IMR-90 (cell line): ENCODE results near the gene ABTB2. TPM values are rescaled to one million over a fixed set of nuclear protein-coding genes. Genes with fewer than 3 reads are reported as not detected.

Experiments used
- ATAC-seq: fragments of 200-7000 bp; cut with Tn5 transposase; 2 replicates; pipeline ENCODE4 v1.9.1; 2020; ENCODE audit warnings: low read depth, mild to moderate bottlenecking, moderate library complexity
- BruUV-seq: library from RNA; stranded (reverse); fragments of 400-500 nt; replicated peaks from 2 replicates; lab custom pipeline; 2021; lab: Mats Ljungman, UMichigan
- CTCF ChIA-PET: fragments of 300-600 bp; formaldehyde crosslinking; extraction: SDS; loops from one replicate; lab custom pipeline; 2021; ENCODE audit warnings: antibody characterized with exemption; lab: Yijun Ruan, JAX
- POLR2A ChIA-PET: fragments of 300-600 bp; sonication (Branson Sonifier 250); formaldehyde crosslinking; loops from one replicate; lab custom pipeline; 2022; ENCODE audit warnings: antibody characterized with exemption; ENCODE audit not compliant: unreplicated experiment; lab: Charles Lee
- DNase-seq: peaks from one replicate; pipeline ENCODE4 v3.0.0; 2013
- H2AFZ ChIP-seq: replicated peaks from 2 replicates; pipeline ENCODE3; 2013; ENCODE audit warnings: low read length, mild to moderate bottlenecking; ENCODE audit not compliant: poor library complexity
- H2AK5ac ChIP-seq: 2 replicates; pipeline ENCODE4 v1.6.1; 2013; ENCODE audit warnings: low read depth, low read length, inconsistent platforms
- H2AK9ac ChIP-seq: replicated peaks from 2 replicates; pipeline ENCODE3; 2013; ENCODE audit warnings: mild to moderate bottlenecking, low read depth, low read length, moderate library complexity; ENCODE audit not compliant: poor library complexity
- H2BK120ac ChIP-seq: 2 replicates; pipeline ENCODE4 v1.6.1; 2013; ENCODE audit warnings: low read depth, low read length, inconsistent platforms
- H2BK15ac ChIP-seq: 3 replicates; pipeline ENCODE4 v1.6.1; 2013; ENCODE audit warnings: low read depth, low read length, inconsistent platforms
- H2BK20ac ChIP-seq: 2 replicates; pipeline ENCODE4 v1.6.1; 2013; ENCODE audit warnings: low read depth, mild to moderate bottlenecking, inconsistent platforms, low read length, moderate library complexity
- H2BK5ac ChIP-seq: 2 replicates; pipeline ENCODE4 v1.6.1; 2013; ENCODE audit warnings: mild to moderate bottlenecking, low read depth, low read length, inconsistent platforms; ENCODE audit not compliant: poor library complexity, severe bottlenecking
- H3K14ac ChIP-seq: replicated peaks from 2 replicates; pipeline ENCODE4 v1.6.1; 2013; ENCODE audit warnings: low read depth, low read length, inconsistent platforms
- H3K18ac ChIP-seq: 2 replicates; pipeline ENCODE4 v1.6.1; 2013; ENCODE audit warnings: low read depth, low read length, control low read depth
- H3K23ac ChIP-seq: 2 replicates; pipeline ENCODE4 v1.6.1; 2013; ENCODE audit warnings: low read depth, low read length, inconsistent platforms
- H3K27ac ChIP-seq: 2 replicates; pipeline ENCODE4 v1.5.1; 2013; ENCODE audit warnings: mild to moderate bottlenecking, control low read depth, low read length; ENCODE audit not compliant: insufficient read depth
- H3K27me3 ChIP-seq: 2 replicates; pipeline ENCODE4 v1.6.1; 2013; ENCODE audit warnings: low read length; ENCODE audit not compliant: control insufficient read depth, insufficient read depth
- H3K36me3 ChIP-seq: 2 replicates; pipeline ENCODE4 v1.6.1; 2013; ENCODE audit warnings: low read length, mixed read lengths; ENCODE audit not compliant: control insufficient read depth, insufficient read depth
- H3K4ac ChIP-seq: 2 replicates; pipeline ENCODE4 v1.6.1; 2013; ENCODE audit warnings: low read depth, low read length, inconsistent platforms
- H3K4me1 ChIP-seq: 2 replicates; pipeline ENCODE4 v1.6.1; 2013; ENCODE audit warnings: low read length, mixed read lengths; ENCODE audit not compliant: control insufficient read depth, insufficient read depth
- H3K4me2 ChIP-seq: 2 replicates; pipeline ENCODE4 v1.6.1; 2013; ENCODE audit warnings: low read depth, mild to moderate bottlenecking, control low read depth, low read length, moderate library complexity
- H3K4me3 ChIP-seq: 2 replicates; pipeline ENCODE4 v1.5.1; 2013; ENCODE audit warnings: low read depth, mild to moderate bottlenecking, control low read depth, low read length, moderate library complexity; ENCODE audit not compliant: insufficient read depth
- H3K56ac ChIP-seq: 2 replicates; pipeline ENCODE4 v1.6.1; 2013; ENCODE audit warnings: low read length, inconsistent platforms; ENCODE audit not compliant: insufficient read depth; ENCODE audit errors: extremely low read depth
- H3K79me1 ChIP-seq, 2 experiments: 2 replicates each; pipeline ENCODE4 v1.6.1; 2013; ENCODE audit warnings: low read length in 2 of 2, inconsistent platforms in 1 of 2, low read depth in 1 of 2
- H3K9ac ChIP-seq: 2 replicates; pipeline ENCODE4 v1.6.1; 2013; ENCODE audit warnings: low read depth, low read length, control low read depth
- H3K9me1 ChIP-seq: 2 replicates; pipeline ENCODE4 v1.6.1; 2013; ENCODE audit warnings: low read length, inconsistent platforms; ENCODE audit not compliant: insufficient read depth
- H3K9me3 ChIP-seq: 2 replicates; pipeline ENCODE4 v1.6.1; 2013; ENCODE audit warnings: low read length; ENCODE audit not compliant: control insufficient read depth, insufficient read depth
- H4K20me1 ChIP-seq: 2 replicates; pipeline ENCODE4 v1.6.1; 2013; ENCODE audit warnings: low read length, inconsistent platforms; ENCODE audit not compliant: insufficient read depth
- H4K5ac ChIP-seq: 2 replicates; pipeline ENCODE4 v1.6.1; 2013; ENCODE audit warnings: mild to moderate bottlenecking, low read depth, low read length, control low read depth
- H4K8ac ChIP-seq, 2 experiments: 2 replicates each; pipeline ENCODE4 v1.6.1; 2013; ENCODE audit warnings: low read depth in 2 of 2, low read length in 2 of 2, control low read depth in 1 of 2, inconsistent platforms in 1 of 2
- H4K91ac ChIP-seq: 2 replicates; pipeline ENCODE4 v1.6.1; 2013; ENCODE audit warnings: low read depth, low read length, inconsistent platforms; ENCODE audit not compliant: insufficient read depth
- BHLHE40 ChIP-seq: fragments of 150-350 bp; IDR thresholded peaks from 2 replicates; pipeline ENCODE4 v1.6.1; 2016; ENCODE audit warnings: mild to moderate bottlenecking, low read depth, low read length
- CHD1 ChIP-seq: IDR thresholded peaks from 2 replicates; pipeline ENCODE4 v1.6.1; 2012; ENCODE audit warnings: low read depth, low read length, improper control_type of control experiment
- FOS ChIP-seq: fragments of 150-350 bp; IDR thresholded peaks from 2 replicates; pipeline ENCODE4 v1.6.1; 2016; ENCODE audit warnings: low read depth, low read length
- MAFK ChIP-seq: IDR thresholded peaks from 2 replicates; pipeline ENCODE4 v1.6.1; 2012; ENCODE audit warnings: low read depth, low read length, improper control_type of control experiment
- MAZ ChIP-seq: IDR thresholded peaks from 2 replicates; pipeline ENCODE4 v1.6.1; 2012; ENCODE audit warnings: low read depth, mild to moderate bottlenecking, low read length, improper control_type of control experiment, moderate library complexity, borderline replicate concordance
- MXI1 ChIP-seq: IDR thresholded peaks from 2 replicates; pipeline ENCODE4 v1.6.1; 2012; ENCODE audit warnings: low read depth, mild to moderate bottlenecking, low read length, moderate library complexity, borderline replicate concordance
- POLR2A ChIP-seq: IDR thresholded peaks from 2 replicates; pipeline ENCODE4 v1.6.1; 2012; ENCODE audit warnings: mild to moderate bottlenecking, low read depth, low read length
- RFX5 ChIP-seq: IDR thresholded peaks from 2 replicates; pipeline ENCODE4 v1.8.0; 2012; ENCODE audit warnings: low read depth, mild to moderate bottlenecking, low read length, moderate library complexity
- SMC3 ChIP-seq: fragments of 150-350 bp; IDR thresholded peaks from 2 replicates; pipeline ENCODE4 v1.6.1; 2016; ENCODE audit warnings: low read depth, mild to moderate bottlenecking, antibody characterized with exemption, low read length, moderate library complexity
- WGBS, 2 experiments: methylation state at CpG; one replicate each; pipeline versions ENCODE4 v1.1.5 to v1.1.7; 2013; ENCODE audit warnings: missing lambda C conversion rate in 2 of 2; ENCODE audit not compliant: insufficient read length in 1 of 2; ENCODE audit errors: extremely low coverage in 2 of 2; 5-methylcytosine and 5-hydroxymethylcytosine counted together
- dilution Hi-C: fragments of 300-500 bp; cut with HindIII; formaldehyde crosslinking; loops from one replicate; pipeline ENCODE4 v1.14.3; 2018; ENCODE audit warnings: low sequenced_read_pairs; ENCODE audit not compliant: unreplicated experiment
- in situ Hi-C: fragments of 300-500 bp; cut with MboI; formaldehyde crosslinking; loops from 3 replicates; pipeline ENCODE4 v1.14.3; 2019; ENCODE audit warnings: low sequenced_read_pairs, inconsistent platforms, mixed read lengths
- intact Hi-C: fragments of 100-400 bp; cut with micrococcal nuclease; formaldehyde crosslinking; loops from 2 replicates; pipeline ENCODE4 v1.10.0; 2022
- polyA plus RNA-seq, 3 experiments: library from polyadenylated mRNA; depleted of rRNA; stranded (reverse); fragments of >200 nt; gene quantifications; 2 replicates each; pipeline ENCODE4 v1.2.3, GENCODE V29; 2012; ENCODE audit warnings: low replicate concordance in 1 of 3
- total RNA-seq: library from RNA; depleted of rRNA; stranded (reverse); fragments of >200 nt; gene quantifications from 2 replicates; pipeline ENCODE4 v1.2.3, GENCODE V29; 2012
- TF ChIP-seq, protein P1 (sequence below): conservative IDR thresholded peaks from 2 replicates; pipeline ENCODE4 v1.5.1; 2012; ENCODE audit warnings: mild to moderate bottlenecking, low read depth, low read length, improper control_type of control experiment

The ABTB2 gene
- total and polyA plus RNA-seq, 2 of the 4 experiments (the other 2 are of a cell fraction): 0.18 to 2.0 TPM

DNA sequence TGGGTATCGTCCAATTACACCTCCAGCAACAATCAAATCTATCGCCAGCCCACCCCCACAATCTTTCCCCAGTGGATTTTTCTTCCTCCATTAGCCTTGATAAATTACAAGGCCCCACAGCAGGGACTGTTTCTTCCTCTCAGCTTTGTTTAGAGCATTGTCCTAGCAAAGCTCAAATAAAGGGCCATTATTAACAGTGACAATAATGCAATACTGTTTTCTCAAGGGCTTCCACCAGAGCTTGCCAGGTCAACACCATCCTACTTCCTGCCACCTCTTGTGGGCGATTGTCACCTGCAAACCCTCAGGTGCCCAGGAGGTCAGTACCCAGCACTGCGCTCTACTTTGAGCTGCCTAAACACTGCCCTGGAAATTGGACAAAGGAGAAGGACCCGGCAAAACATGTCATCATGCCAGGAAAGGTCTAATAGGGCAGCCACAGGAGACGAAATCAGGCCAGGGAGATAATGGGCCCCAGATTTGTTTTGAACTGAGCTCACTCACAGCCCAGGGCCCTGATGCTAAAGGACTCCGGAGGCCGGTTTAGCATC is 95.2 kb downstream of the ABTB2 start:
- Histone ChIP-seq H4K91ac (no peak overlapping the region), H3K36me3 (no peaks in the 10 kb centered on the region), H3K27ac (no peak overlapping the region), H2BK5ac (no peak overlapping the region), H3K4me3 (no peak overlapping the region), H2AK9ac (no peak overlapping the region), H3K4me1 (peaks cover 11% of the 10 kb centered on the region; the same call in 1 of the 2 replicates), H3K14ac (no peak overlapping the region), H4K8ac (no peak overlapping the region), H2AK5ac (no peak overlapping the region), H3K23ac (no peak overlapping the region), H3K9ac (no peak overlapping the region), H3K4ac (no peak overlapping the region), H3K18ac (no peak overlapping the region), H2BK15ac (no peak overlapping the region), H2AFZ (no peak overlapping the region), H2BK20ac (no peak overlapping the region), H3K9me3 (no peaks in the 10 kb centered on the region), H2BK120ac (no peak overlapping the region), H4K20me1 (peaks cover 11% of the 10 kb centered on the region), H3K9me1 (peaks cover 16% of the 10 kb centered on the region), H3K56ac (no peak overlapping the region), H3K79me1 (peaks cover 0 to 3% of the 10 kb centered on the region in 2 experiments; a peak in 1 of 4 replicates), H4K5ac (no peak overlapping the region), H3K27me3 (peaks cover 10% of the 10 kb centered on the region), H3K4me2 (no peak overlapping the region)
- ChIA-PET POLR2A (no interaction called here), CTCF (no interaction called here)
- TF ChIP-seq SMC3 (no peak), MAZ (no peak), FOS (no peak), BHLHE40 (no peak), MXI1 (no peak), CHD1 (no peak), RFX5 (no peak), MAFK (no peak), POLR2A (no peak)
- TF ChIP-seq, protein P1, sequence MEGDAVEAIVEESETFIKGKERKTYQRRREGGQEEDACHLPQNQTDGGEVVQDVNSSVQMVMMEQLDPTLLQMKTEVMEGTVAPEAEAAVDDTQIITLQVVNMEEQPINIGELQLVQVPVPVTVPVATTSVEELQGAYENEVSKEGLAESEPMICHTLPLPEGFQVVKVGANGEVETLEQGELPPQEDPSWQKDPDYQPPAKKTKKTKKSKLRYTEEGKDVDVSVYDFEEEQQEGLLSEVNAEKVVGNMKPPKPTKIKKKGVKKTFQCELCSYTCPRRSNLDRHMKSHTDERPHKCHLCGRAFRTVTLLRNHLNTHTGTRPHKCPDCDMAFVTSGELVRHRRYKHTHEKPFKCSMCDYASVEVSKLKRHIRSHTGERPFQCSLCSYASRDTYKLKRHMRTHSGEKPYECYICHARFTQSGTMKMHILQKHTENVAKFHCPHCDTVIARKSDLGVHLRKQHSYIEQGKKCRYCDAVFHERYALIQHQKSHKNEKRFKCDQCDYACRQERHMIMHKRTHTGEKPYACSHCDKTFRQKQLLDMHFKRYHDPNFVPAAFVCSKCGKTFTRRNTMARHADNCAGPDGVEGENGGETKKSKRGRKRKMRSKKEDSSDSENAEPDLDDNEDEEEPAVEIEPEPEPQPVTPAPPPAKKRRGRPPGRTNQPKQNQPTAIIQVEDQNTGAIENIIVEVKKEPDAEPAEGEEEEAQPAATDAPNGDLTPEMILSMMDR: no peak
- dilution Hi-C loops: loop anchor here (10.0 kb wide), 1 partner anchor 92 kb away; the partner anchor contains the start of gene ABTB2
- ATAC-seq: no peak
- intact Hi-C loops: no loop called here
- 78% methylated on average over 4 of the region's 8 CpGs; no CpG with 5 or more reads in 1 of the 2 experiments for WGBS, 2 experiments
- in situ Hi-C loops: no loop called here
- DNase-seq: no peak
- BruUV-seq: no TSS peak
